Astrocyte (in vitro differentiated cells and primary cell): ENCODE data around the gene ACKR3.

ENCODE experiments used
- CTCF ChIP-seq: IDR thresholded peaks from 2 replicates; pipeline ENCODE4 v1.5.1; 2011; ENCODE audit warnings: low read depth, mild to moderate bottlenecking, inconsistent platforms, low read length, moderate library complexity; ENCODE audit not compliant: insufficient read depth
- EZH2 ChIP-seq: IDR thresholded peaks from 2 replicates; pipeline ENCODE4 v1.6.1; 2012; ENCODE audit warnings: mild to moderate bottlenecking, low read length, inconsistent platforms; ENCODE audit not compliant: insufficient read depth

GRCh38 chr2:236606023-236606422 lies 36.4 kb downstream of the ACKR3 start:
- TF ChIP-seq CTCF: no peak
- TF ChIP-seq EZH2: no peak
